ENCODE data around the gene KDM1B.

KDM1B gene, protein sequence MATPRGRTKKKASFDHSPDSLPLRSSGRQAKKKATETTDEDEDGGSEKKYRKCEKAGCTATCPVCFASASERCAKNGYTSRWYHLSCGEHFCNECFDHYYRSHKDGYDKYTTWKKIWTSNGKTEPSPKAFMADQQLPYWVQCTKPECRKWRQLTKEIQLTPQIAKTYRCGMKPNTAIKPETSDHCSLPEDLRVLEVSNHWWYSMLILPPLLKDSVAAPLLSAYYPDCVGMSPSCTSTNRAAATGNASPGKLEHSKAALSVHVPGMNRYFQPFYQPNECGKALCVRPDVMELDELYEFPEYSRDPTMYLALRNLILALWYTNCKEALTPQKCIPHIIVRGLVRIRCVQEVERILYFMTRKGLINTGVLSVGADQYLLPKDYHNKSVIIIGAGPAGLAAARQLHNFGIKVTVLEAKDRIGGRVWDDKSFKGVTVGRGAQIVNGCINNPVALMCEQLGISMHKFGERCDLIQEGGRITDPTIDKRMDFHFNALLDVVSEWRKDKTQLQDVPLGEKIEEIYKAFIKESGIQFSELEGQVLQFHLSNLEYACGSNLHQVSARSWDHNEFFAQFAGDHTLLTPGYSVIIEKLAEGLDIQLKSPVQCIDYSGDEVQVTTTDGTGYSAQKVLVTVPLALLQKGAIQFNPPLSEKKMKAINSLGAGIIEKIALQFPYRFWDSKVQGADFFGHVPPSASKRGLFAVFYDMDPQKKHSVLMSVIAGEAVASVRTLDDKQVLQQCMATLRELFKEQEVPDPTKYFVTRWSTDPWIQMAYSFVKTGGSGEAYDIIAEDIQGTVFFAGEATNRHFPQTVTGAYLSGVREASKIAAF

GRCh38 chr6:18155150-18155863 lies at the start of gene KDM1B:
TSS of gene KDM1B (plus strand) at chr6:18155422. CDS start at chr6:18159896, 4,474 bp downstream.
- FAIRE-seq: peak; percentile 92

GRCh38 chr6:18107061-18107460 lies 48.2 kb upstream of the KDM1B start:
- no peak for DNase-seq (ENCODE audit: extremely low spot score, insufficient read length, low read depth)
- no peak for FAIRE-seq

More at GRCh38 chr6:18155150-18155863, at the start of gene KDM1B:
- peak; percentile 97 for DNase-seq (ENCODE audit: extremely low spot score, insufficient read length, low read depth)

DNA sequence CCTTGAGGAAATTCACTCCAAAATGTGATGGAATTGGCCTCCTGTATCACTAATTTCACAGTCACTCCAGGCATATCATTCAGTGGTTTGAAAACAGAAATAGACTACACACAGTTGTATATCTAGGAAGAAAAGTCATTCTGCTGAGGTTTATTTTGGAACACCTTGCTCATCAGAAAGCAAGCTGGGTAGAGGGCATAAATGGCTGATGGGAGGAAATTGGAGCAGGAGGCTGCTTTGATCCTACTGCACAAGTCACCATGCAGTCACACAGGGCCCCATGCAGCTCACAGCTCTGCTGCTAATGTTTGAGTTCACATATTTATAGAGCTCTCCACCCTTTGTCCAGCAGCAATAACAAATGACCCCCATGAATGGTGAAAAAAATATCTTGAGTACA lies 45.1 kb upstream of the KDM1B start:
- FAIRE-seq (no peak), DNase-seq (ENCODE audit: extremely low spot score, insufficient read length, low read depth) (no peak)

GRCh38 chr6:18115356-18115755 lies 39.9 kb upstream of the KDM1B start:
- DNase-seq (ENCODE audit: extremely low spot score, insufficient read length, low read depth): no peak
- FAIRE-seq: no peak

DNA sequence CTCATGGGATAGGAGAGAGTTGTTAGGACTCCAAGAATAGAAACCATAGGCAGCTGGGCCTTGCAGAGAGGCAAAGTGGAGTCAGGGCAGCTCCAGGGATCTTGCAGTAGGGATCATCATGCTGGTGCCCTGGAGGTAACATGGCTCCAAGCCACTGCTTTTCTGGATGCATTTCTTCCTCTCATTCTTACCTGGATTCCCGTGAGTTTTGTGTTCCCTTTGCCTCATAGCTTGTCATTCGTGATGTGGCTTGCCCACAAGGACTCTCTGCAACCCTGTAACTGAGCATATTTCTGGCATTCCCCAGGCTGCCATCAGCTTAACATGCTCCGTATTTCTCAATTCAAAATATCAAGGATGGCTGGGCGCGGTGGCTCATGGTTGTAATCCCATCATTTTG lies 38.1 kb upstream of the KDM1B start:
- no peak for DNase-seq (ENCODE audit: extremely low spot score, insufficient read length, low read depth)

DNA sequence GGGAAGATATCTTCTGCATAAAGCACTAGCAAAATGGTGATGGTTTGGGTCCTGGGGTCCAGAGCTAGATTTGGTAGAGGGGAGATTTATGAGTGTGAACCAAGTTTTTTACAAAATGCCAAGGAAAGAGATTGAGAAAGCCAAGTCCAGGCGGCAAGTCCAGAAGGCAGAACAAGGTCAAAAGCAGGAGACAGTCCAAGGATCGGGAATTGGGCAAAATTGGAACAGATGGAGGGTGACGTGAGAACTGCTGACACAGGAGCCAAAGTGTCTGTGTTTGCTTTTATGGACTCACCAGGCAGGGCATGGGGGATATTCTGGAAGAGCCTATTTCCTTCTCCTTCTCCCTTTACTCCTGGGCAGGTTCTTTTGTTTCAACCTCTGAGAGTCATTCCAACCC lies 36.9 kb upstream of the KDM1B start:
- DNase-seq (ENCODE audit: extremely low spot score, insufficient read length, low read depth) (no peak), FAIRE-seq (no peak)

More for the DNA sequence above, 38.1 kb upstream of the KDM1B start:
- FAIRE-seq: no peak

DNA sequence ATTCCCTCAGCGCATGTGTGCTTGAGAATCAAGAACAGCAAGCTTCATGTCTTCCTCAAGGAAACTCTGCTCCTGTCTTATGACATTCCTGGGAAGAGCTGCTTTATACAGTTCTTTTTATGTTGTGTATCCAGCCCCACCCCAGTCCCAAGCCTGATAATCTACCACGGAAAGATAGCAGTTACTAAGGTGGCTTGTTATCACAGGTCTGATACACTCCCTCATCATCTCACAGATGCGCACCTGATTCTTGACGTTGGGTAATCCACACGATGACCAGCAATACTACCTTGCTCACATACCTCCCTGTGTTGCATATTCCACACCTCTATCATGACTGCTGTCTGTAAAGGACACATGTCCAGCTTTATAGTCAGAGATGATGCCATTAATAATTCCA lies 36.0 kb upstream of the KDM1B start:
- FAIRE-seq: no peak

GRCh38 chr6:18121580-18122127 lies 33.6 kb upstream of the KDM1B start:
- FAIRE-seq: no peak
- DNase-seq (ENCODE audit: extremely low spot score, insufficient read length, low read depth): peak; percentile 12

More for the DNA sequence above, 36.0 kb upstream of the KDM1B start:
- no peak for DNase-seq (ENCODE audit: extremely low spot score, insufficient read length, low read depth)

GRCh38 chr6:18122128-18123093 lies 32.8 kb upstream of the KDM1B start, which contains the start of gene NHLRC1:
TSS of gene NHLRC1 (minus strand) at chr6:18122677. CDS start at chr6:18122606, 71 bp downstream.
- peak; percentile 60 for DNase-seq (ENCODE audit: extremely low spot score, insufficient read length, low read depth)
- peak; percentile 21 for FAIRE-seq

- FAIRE-seq (no peak), DNase-seq (ENCODE audit: extremely low spot score, insufficient read length, low read depth) (no peak)
These were observed 29.1 kb upstream of the KDM1B start for GRCh38 chr6:18126121-18126520.

DNA sequence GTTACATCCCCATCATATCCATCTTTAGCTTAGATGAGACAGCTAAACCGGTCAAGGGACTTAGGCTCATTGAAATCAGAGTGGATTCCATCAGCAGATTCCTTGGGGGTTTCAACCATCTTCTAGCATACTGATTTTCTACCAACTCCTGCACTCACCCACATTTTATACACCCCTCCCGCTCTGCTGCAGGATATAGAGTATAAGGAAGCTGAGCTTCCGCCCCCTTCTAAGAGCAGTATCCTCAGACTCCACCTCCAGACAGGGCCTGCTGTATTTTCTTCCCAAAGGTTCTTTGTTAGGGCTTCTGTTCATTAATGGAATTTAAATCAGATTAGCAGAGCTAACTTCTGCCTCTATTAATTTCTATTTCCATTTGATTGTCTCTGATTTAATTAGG lies 22.9 kb upstream of the KDM1B start:
- FAIRE-seq: no peak
- DNase-seq (ENCODE audit: extremely low spot score, insufficient read length, low read depth): no peak

- FAIRE-seq: no peak
- DNase-seq (ENCODE audit: extremely low spot score, insufficient read length, low read depth): no peak
These were observed 20.1 kb upstream of the KDM1B start for GRCh38 chr6:18135171-18135570.

- FAIRE-seq (no peak), DNase-seq (ENCODE audit: extremely low spot score, insufficient read length, low read depth) (no peak)
These were observed 19.0 kb upstream of the KDM1B start for GRCh38 chr6:18136260-18136659.

DNA sequence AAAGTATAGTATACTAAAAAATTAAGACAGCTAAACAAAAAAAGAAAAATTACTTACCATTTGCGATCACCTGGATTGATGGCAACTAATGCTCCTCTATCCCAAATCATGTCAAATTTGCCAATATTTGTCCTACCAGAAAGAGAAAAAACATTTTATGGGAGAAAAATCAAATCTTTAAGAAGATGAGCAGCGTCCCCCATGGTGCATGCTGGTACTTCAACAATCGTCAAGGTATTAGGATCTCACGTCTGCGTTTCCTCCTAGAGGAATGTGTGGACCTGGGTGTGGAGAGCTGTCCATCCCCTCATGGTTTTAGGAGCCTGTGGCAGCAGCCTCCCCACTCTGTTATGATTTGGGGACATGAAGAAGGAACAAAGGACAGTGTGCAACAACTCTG lies 16.3 kb upstream of the KDM1B start:
- no peak for FAIRE-seq
- DNase-seq (ENCODE audit: extremely low spot score, insufficient read length, low read depth): no peak

- DNase-seq (ENCODE audit: extremely low spot score, insufficient read length, low read depth) (no peak), FAIRE-seq (no peak)
These were observed 15.1 kb upstream of the KDM1B start for GRCh38 chr6:18139935-18140621.

DNA sequence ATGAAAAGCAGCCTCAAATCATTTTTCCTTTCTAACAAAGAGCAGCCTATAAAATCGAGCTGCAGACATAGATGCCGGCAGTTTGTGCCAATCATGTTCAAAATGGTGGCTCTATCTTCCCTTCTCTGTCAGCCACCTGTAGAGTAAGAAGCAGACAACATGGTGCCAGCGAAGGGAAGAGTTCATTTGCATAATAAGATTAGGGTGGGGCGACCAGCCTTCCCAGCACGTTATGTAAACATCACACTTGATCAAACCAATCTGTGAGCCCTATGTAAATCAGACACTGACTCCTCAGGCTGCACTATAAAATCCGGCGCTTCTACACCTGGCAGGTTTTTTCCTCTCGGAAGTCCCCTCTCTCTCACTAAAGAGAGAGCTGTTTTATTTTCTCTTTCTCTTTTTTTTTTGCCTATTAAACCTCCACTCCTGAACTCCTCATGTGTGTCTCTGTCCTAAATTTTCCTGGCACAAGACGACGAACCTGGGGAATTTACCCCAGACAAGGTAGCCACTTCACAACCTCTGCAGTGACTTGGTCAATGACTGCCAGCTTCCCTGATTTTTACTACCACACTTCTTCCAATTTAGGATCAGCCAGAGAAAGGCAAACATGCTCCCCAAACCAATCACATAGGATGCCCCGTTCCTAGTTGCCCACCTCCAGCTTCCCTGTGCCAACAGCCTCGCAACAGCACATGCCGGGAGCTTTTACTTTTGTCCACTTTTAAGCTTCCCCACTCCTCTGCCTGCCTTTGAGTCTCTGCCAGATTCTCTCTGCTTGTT lies 13.2 kb upstream of the KDM1B start:
- DNase-seq (ENCODE audit: extremely low spot score, insufficient read length, low read depth) (no peak), FAIRE-seq (no peak)

GRCh38 chr6:18142591-18142861 lies 12.7 kb upstream of the KDM1B start:
- FAIRE-seq (no peak), DNase-seq (ENCODE audit: extremely low spot score, insufficient read length, low read depth) (no peak)

DNA sequence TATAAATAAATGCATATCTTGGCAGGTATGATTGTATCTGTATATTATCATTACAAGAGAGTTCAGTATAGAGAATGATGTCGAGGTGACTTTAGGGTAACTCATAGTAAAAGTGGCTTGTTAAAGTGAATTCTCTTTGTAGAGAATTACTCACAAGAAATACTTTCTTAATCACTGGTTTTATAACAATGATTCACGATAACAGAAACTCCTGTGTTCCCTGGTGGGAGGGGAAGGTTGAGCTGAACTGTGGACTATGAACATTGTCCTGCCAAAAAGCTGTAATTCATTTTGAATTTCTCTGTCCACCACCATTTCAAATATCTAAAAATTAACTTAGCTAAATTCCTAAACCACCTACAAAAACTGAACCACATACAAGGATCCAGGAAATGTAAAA lies 8.1 kb upstream of the KDM1B start:
- no peak for FAIRE-seq
- no peak for DNase-seq (ENCODE audit: extremely low spot score, insufficient read length, low read depth)

Data from GM18507 (cell line).